Spleen (tissue), 7 donors: ENCODE results near the gene NPTX1.
A peak's percentile ranks its signal among the peaks of the same experiment; 100 is the strongest.

Experiments used
- CTCF ChIP-seq, 11 experiments: fragments of 200-600 bp in 7 of 11; fragments of 450-650 bp in 4 of 11; sonication (generic) in 4 of 11; IDR thresholded peaks in 8 of 11; conservative IDR thresholded peaks in 3 of 11; 1 replicate in 7 of 11; 2 replicates in 4 of 11; pipeline versions ENCODE4 v1.4.0 to v1.8.0; 2016 to 2021; ENCODE audit warnings: antibody characterized with exemption in 11 of 11, inconsistent platforms in 4 of 11, mild to moderate bottlenecking in 1 of 11
- POLR2A ChIP-seq, 3 donors: fragments of 450-650 bp; IDR thresholded peaks; one replicate each; pipeline ENCODE4 v1.5.1; 2017; ENCODE audit warnings: antibody characterized with exemption in 3 of 3, mild to moderate bottlenecking in 1 of 3
- donor health status: DM: no; HTN: no; CAD: no; lungs with moderate emphysema.
- donor health status: DM: no; HTN: no; CAD: no.
- donor health status: DM: no; HTN: no; CAD: no.

- TF ChIP-seq POLR2A (IDR thresholded peaks at IDR 0.05) (no peak), CTCF (IDR thresholded peaks at IDR 0.05 in 8 of 11, conservative IDR thresholded peaks at IDR 0.05 in 3 of 11) (peak; percentile 97 to 100 (median 99))
Measured at GRCh38 chr17:80426671-80427326, 49.6 kb downstream of the NPTX1 start.
